GM23248 (cell line): Measurements from ENCODE around the gene ADAT2. TPM values are rescaled to one million over a fixed set of nuclear protein-coding genes. Genes with fewer than 3 reads are reported as not detected.

Experiments
- DNase-seq: peaks from one replicate; pipeline ENCODE4 v3.0.0-alpha.2; 2015
- H2AFZ ChIP-seq: fragments of 200-600 bp; sonication (generic); 2 replicates; pipeline ENCODE4 v1.6.1; 2016; ENCODE audit warnings: antibody characterized with exemption
- H3F3A ChIP-seq: fragments of 200-600 bp; sonication (generic); 2 replicates; pipeline ENCODE4 v1.6.1; 2016; ENCODE audit warnings: mild to moderate bottlenecking, antibody characterized with exemption, mixed run types; ENCODE audit not compliant: insufficient read depth
- H3K27ac ChIP-seq: fragments of 200-600 bp; sonication (generic); 2 replicates; pipeline ENCODE4 v1.5.1; 2016; ENCODE audit warnings: mild to moderate bottlenecking
- H3K27me3 ChIP-seq: fragments of 200-600 bp; sonication (generic); replicated peaks from 2 replicates; pipeline ENCODE4 v1.6.1; 2016; ENCODE audit warnings: mild to moderate bottlenecking; ENCODE audit not compliant: insufficient read depth
- H3K36me3 ChIP-seq: fragments of 200-600 bp; sonication (generic); 2 replicates; pipeline ENCODE4 v1.6.1; 2016; ENCODE audit warnings: low read depth, mild to moderate bottlenecking
- H3K4me1 ChIP-seq: fragments of 200-600 bp; sonication (generic); 2 replicates; pipeline ENCODE4 v1.6.1; 2016; ENCODE audit warnings: mild to moderate bottlenecking; ENCODE audit not compliant: insufficient read depth
- H3K4me2 ChIP-seq: fragments of 200-600 bp; sonication (generic); one replicate; pipeline ENCODE4 v1.6.1; 2016; ENCODE audit warnings: mild to moderate bottlenecking; ENCODE audit not compliant: unreplicated experiment
- H3K4me3 ChIP-seq: fragments of 200-600 bp; sonication (generic); 2 replicates; pipeline ENCODE4 v1.5.1; 2016; ENCODE audit warnings: mild to moderate bottlenecking
- H3K79me2 ChIP-seq: fragments of 200-600 bp; sonication (generic); 2 replicates; pipeline ENCODE4 v1.6.1; 2016; ENCODE audit warnings: mild to moderate bottlenecking; ENCODE audit not compliant: insufficient read depth
- H3K9ac ChIP-seq: fragments of 200-600 bp; sonication (generic); 2 replicates; pipeline ENCODE4 v1.6.1; 2016; ENCODE audit warnings: mild to moderate bottlenecking
- H3K9me2 ChIP-seq: fragments of 200-600 bp; sonication (generic); 2 replicates; pipeline ENCODE4 v1.6.1; 2016; ENCODE audit warnings: mixed run types, mild to moderate bottlenecking, moderate library complexity; ENCODE audit not compliant: insufficient read depth
- H3K9me3 ChIP-seq: fragments of 200-600 bp; sonication (generic); one replicate; pipeline ENCODE4 v1.6.1; 2017; ENCODE audit warnings: low read depth
- H4K20me1 ChIP-seq: fragments of 200-600 bp; sonication (generic); 2 replicates; pipeline ENCODE4 v1.6.0; 2016; ENCODE audit not compliant: insufficient read depth
- EZH2 ChIP-seq: fragments of 200-600 bp; sonication (generic); IDR thresholded peaks from 2 replicates; pipeline ENCODE4 v1.6.1; 2018; ENCODE audit warnings: antibody characterized with exemption, mild to moderate bottlenecking; ENCODE audit not compliant: insufficient read depth, poor library complexity, severe bottlenecking
- EZH2phosphoT487 ChIP-seq: fragments of 200-600 bp; sonication (generic); IDR thresholded peaks from 2 replicates; pipeline ENCODE4 v1.6.1; 2018; ENCODE audit warnings: antibody characterized with exemption, moderate library complexity, mild to moderate bottlenecking, low read depth; ENCODE audit not compliant: insufficient read depth
- WGBS, 2 experiments: methylation state at CpG; one replicate each; pipeline ENCODE4 v1.1.6; 2015 to 2017; ENCODE audit warnings: low lambda C conversion rate in 2 of 2, low coverage in 1 of 2; ENCODE audit errors: missing lambda C conversion rate in 2 of 2; 5-methylcytosine and 5-hydroxymethylcytosine counted together
- in situ Hi-C: fragments of 300-500 bp; cut with MboI; formaldehyde crosslinking; loops from 2 replicates; pipeline ENCODE4 v1.15.0; 2020
- polyA plus RNA-seq: library from polyadenylated mRNA; unstranded; fragments of >200 nt; fragmentation: Nextera tagmentation; extraction: Ambion mirVana; gene quantifications from 2 replicates; pipeline ENCODE4 v1.2.1, GENCODE V29; 2016
- total RNA-seq: library from RNA; depleted of rRNA; stranded (reverse); fragments of >200 nt; shearing (Covaris generic); gene quantifications from 2 replicates; pipeline ENCODE4 v1.2.3, GENCODE V29; 2014

ADAT2 gene
- total and polyA plus RNA-seq, 2 experiments from 2014 or later = 3.2 to 4.2 TPM

DNA sequence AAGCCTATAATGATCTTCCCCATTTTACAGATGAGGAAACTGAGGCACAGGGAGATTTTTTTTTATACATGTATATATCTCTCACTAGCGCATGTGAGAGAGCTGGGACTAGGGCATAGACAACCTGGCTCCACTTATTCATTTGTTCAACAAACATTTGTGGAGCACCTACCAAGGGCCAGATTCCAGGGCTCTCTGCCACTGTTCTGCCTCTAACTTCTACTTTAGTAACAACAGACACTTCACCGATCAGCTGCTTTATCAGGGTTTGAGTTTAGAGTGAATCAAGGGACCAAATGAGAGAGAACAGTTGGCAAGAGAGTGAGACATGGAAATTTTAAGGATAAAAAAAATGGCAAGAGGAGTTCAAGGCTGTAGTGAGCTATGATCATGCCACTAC, 7.4 kb downstream of the ADAT2 start:
- Histone ChIP-seq H3K79me2 (peaks cover 12% of the 10 kb centered on the region; the same call in 1 of the 2 replicates), H2AFZ (no peak overlapping the region), H3K4me1 (peaks cover 10% of the 10 kb centered on the region; the same call in 1 of the 2 replicates), H3K9ac (no peak overlapping the region), H3K9me3 (no peaks in the 10 kb centered on the region), H3K27ac (no peak overlapping the region), H3K36me3 (no peaks in the 10 kb centered on the region; the same call in 1 of the 2 replicates), H3K9me2 (no peaks in the 10 kb centered on the region), H3K4me3 (no peak overlapping the region), H3K4me2 (no peak overlapping the region), H3F3A (peaks cover 12% of the 10 kb centered on the region), H4K20me1 (no peaks in the 10 kb centered on the region), H3K27me3 (no peaks in the 10 kb centered on the region)
- WGBS, 2 experiments = 95 to 99% methylated on average over 2 of the region's 2 CpGs
- no peak for DNase-seq
- TF ChIP-seq EZH2phosphoT487 (no peak), EZH2 (no peak)
- in situ Hi-C loops = loop anchor here (25.0 kb wide), 1 partner anchor 956 kb away; no protein-coding TSS in a partner anchor

DNA sequence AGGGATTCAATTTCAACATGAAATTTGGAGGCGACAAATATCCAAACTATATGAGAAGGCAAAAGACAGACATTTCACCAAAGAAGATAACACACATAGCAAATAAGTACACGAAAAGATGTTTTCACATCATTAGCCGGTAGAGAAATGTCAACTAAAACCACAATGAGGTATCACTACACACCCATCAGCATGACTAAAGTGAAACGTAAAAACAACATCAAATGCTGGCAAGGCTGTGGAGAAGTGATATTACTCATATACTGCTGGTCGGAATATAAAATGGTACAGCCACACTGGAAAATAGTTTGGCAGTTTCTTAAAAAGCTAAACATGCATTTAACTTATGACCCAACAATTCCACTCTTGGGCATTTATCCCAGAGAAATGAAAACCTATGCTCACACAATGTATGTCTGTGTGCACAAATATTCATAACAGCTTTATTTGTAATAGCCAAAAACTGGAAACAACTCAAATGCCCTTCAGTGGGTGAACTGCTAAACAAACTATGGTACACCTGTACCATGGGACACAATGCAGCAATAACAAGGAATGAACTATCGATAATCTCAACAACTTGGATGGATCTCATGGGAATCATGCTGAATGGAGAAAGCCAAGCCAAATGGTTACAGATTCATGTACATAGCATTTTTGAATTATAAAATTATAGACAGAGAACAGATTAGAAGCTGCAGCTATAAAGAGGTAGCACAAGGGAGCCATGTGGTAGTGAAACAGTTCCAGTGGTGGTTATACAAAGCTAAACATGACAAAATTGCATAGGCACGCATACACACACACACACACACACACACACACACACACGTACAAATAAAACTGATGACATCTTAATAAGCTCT, 8.6 kb downstream of the ADAT2 start:
- Histone ChIP-seq H3K4me2 (no peak overlapping the region), H3F3A (peaks cover 12% of the 10 kb centered on the region), H3K79me2 (no peaks in the 10 kb centered on the region), H3K9me2 (no peaks in the 10 kb centered on the region), H3K4me1 (peaks cover 10% of the 10 kb centered on the region; the same call in 1 of the 2 replicates), H3K27ac (peak overlapping the region; percentile 34; the same call in 1 of the 2 replicates), H2AFZ (no peak overlapping the region), H3K9ac (no peak overlapping the region), H3K36me3 (no peaks in the 10 kb centered on the region; the same call in 1 of the 2 replicates), H3K4me3 (no peak overlapping the region), H4K20me1 (no peaks in the 10 kb centered on the region), H3K9me3 (no peaks in the 10 kb centered on the region), H3K27me3 (no peaks in the 10 kb centered on the region)
- WGBS, 2 experiments = 56 to 59% methylated on average over 8 of the region's 8 CpGs
- TF ChIP-seq EZH2phosphoT487 (no peak), EZH2 (no peak)
- in situ Hi-C loops = loop anchor here (25.0 kb wide), 1 partner anchor 955 kb away; no protein-coding TSS in a partner anchor
- DNase-seq = peak; percentile 83

DNA sequence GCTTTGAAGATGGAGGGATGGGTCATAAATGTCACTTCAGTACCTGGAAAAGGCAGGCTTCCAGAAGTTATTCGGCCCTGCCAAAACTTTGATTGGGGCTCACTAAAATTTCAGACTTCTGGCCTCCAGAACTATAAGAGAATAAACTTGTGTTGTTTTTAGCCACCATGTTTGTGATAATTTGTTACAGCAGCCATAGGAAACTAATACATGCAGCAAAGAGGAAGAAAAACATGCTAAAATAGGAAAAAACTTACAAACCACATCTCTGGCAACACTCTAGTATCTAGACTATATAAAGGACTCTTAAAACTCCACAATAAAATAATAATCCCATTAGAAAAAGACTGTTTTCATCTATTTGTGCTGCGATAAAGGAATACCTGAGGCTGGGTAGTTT, 9.5 kb downstream of the ADAT2 start:
- Histone ChIP-seq H3K36me3 (no peaks in the 10 kb centered on the region; the same call in 1 of the 2 replicates), H3K9ac (no peak overlapping the region), H3K9me2 (no peaks in the 10 kb centered on the region), H3F3A (peaks cover 12% of the 10 kb centered on the region), H2AFZ (no peak overlapping the region), H3K27ac (no peak overlapping the region; the same call in 1 of the 2 replicates), H4K20me1 (no peaks in the 10 kb centered on the region), H3K79me2 (no peaks in the 10 kb centered on the region), H3K4me2 (no peak overlapping the region), H3K4me3 (no peak overlapping the region), H3K4me1 (peaks cover 10% of the 10 kb centered on the region; the same call in 1 of the 2 replicates), H3K9me3 (no peaks in the 10 kb centered on the region), H3K27me3 (no peaks in the 10 kb centered on the region)
- TF ChIP-seq EZH2 (no peak), EZH2phosphoT487 (no peak)
- in situ Hi-C loops = loop anchor here (25.0 kb wide), 1 partner anchor 954 kb away; no protein-coding TSS in a partner anchor
- WGBS, 2 experiments = 98% methylated on average over 2 of the region's 2 CpGs
- DNase-seq = no peak

DNA sequence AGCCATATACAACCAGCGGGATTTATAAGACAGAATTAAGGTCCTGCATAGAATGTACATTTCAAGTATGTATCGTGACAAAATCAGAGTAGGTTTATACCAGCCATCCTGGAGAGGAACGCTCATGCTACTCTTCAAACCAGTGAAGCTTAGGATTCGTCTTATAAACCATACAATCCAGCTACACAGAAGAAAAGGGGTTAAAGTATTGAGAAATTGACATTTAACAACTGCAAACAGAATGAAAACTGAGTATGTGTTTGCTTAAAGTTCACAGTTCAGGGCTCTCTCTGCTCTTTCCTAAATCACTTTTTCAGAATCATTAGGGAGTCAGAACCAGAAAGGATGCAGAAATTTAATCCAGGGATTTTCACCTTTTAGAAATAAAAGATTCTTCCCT, 17.9 kb downstream of the ADAT2 start:
- Histone ChIP-seq H3K9ac (no peak overlapping the region), H3K9me3 (no peaks in the 10 kb centered on the region), H3K4me1 (no peaks in the 10 kb centered on the region), H3F3A (no peaks in the 10 kb centered on the region; the same call in 1 of the 2 replicates), H3K4me2 (no peak overlapping the region), H3K4me3 (no peak overlapping the region), H3K9me2 (no peaks in the 10 kb centered on the region), H3K27me3 (no peaks in the 10 kb centered on the region), H4K20me1 (no peaks in the 10 kb centered on the region), H3K27ac (no peak overlapping the region), H2AFZ (no peak overlapping the region), H3K79me2 (no peaks in the 10 kb centered on the region), H3K36me3 (no peaks in the 10 kb centered on the region)
- 96 to 98% methylated on average over 4 of the region's 4 CpGs for WGBS, 2 experiments
- no peak for DNase-seq
- in situ Hi-C loops = loop anchor here (25.0 kb wide), 1 partner anchor 945 kb away; no protein-coding TSS in a partner anchor
- TF ChIP-seq EZH2phosphoT487 (no peak), EZH2 (no peak)
